Lower leg skin (tissue), 3 donors: Measurements from ENCODE around the gene CACNA1G.

Source experiments
- POLR2A ChIP-seq, 2 donors: fragments of 450-650 bp; IDR thresholded peaks; one replicate each; pipeline ENCODE4 v1.6.1; 2016 to 2017; ENCODE audit warnings: antibody characterized with exemption in 2 of 2, mild to moderate bottlenecking in 1 of 2, moderate library complexity in 1 of 2
- TF ChIP-seq, protein P1 (sequence below), 3 donors: fragments of 450-650 bp; IDR thresholded peaks; one replicate each; pipeline ENCODE4 v1.5.1; 2016; ENCODE audit warnings: antibody characterized with exemption in 3 of 3, mild to moderate bottlenecking in 3 of 3, moderate library complexity in 2 of 3

DNA sequence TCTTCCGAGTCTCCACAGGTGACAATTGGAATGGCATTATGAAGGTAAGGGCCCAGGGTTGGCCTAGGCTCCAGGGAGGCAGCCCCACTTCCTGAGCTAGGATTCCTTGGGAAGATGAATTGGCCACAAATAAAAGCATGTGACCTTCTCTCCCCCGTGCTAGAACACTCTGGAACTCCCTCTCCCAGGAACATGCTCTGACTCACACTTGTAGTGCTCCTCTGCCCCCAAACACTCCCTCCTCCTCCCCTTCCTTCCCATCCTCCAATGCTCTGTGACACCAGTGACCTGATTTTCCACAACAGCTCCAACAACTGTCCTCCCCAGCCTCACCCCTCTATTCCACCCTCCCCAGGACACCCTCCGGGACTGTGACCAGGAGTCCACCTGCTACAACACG, 57.8 kb downstream of the CACNA1G start:
- TF ChIP-seq, protein P1, sequence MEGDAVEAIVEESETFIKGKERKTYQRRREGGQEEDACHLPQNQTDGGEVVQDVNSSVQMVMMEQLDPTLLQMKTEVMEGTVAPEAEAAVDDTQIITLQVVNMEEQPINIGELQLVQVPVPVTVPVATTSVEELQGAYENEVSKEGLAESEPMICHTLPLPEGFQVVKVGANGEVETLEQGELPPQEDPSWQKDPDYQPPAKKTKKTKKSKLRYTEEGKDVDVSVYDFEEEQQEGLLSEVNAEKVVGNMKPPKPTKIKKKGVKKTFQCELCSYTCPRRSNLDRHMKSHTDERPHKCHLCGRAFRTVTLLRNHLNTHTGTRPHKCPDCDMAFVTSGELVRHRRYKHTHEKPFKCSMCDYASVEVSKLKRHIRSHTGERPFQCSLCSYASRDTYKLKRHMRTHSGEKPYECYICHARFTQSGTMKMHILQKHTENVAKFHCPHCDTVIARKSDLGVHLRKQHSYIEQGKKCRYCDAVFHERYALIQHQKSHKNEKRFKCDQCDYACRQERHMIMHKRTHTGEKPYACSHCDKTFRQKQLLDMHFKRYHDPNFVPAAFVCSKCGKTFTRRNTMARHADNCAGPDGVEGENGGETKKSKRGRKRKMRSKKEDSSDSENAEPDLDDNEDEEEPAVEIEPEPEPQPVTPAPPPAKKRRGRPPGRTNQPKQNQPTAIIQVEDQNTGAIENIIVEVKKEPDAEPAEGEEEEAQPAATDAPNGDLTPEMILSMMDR (IDR thresholded peaks at IDR 0.05) = no peak
- no peak for TF ChIP-seq POLR2A (IDR thresholded peaks at IDR 0.05)
